GM18517 (cell line): ENCODE results near the gene AIP.

Experiments used
- ATAC-seq: cut with Tn5 transposase; IDR thresholded peaks from one replicate; pipeline ENCODE4 v1.9.1; 2021; ENCODE audit warnings: mild to moderate bottlenecking, moderate library complexity; ENCODE audit not compliant: unreplicated experiment

The AIP gene

GRCh38 chr11:67525275-67525976, 42.6 kb downstream of the AIP start:
- ATAC-seq, result no peak

GRCh38 chr11:67528376-67528775, 45.5 kb downstream of the AIP start:
- no peak for ATAC-seq

- no peak for ATAC-seq
Observed at GRCh38 chr11:67530282-67530592, 47.4 kb downstream of the AIP start.

- no peak for ATAC-seq
Observed at GRCh38 chr11:67532889-67533288, 50.1 kb downstream of the AIP start.

- no peak for ATAC-seq
Observed at GRCh38 chr11:67534070-67534679, 51.3 kb downstream of the AIP start.

GRCh38 chr11:67535561-67535960, 52.7 kb downstream of the AIP start:
- no peak for ATAC-seq

GRCh38 chr11:67538306-67538705, 55.5 kb downstream of the AIP start:
- ATAC-seq, result no peak

GRCh38 chr11:67538823-67539505, 56.1 kb downstream of the AIP start:
- ATAC-seq, result no peak

- no peak for ATAC-seq
Observed at GRCh38 chr11:67539550-67539949, 56.7 kb downstream of the AIP start.
